CD4-positive, alpha-beta T cell (primary cell): Measurements from ENCODE around the gene TREML2. TPM values are rescaled to one million over a fixed set of nuclear protein-coding genes. Genes with fewer than 3 reads are reported as not detected.
"Not testable (repeated sequence)": the region's sequence is repeated elsewhere in the genome, so short reads cannot be mapped to it uniquely, and the experiment has no call there.

ENCODE experiments used
- ATAC-seq: fragments of 200-7000 bp; cut with Tn5 transposase; one replicate; pipeline ENCODE4 v1.10.0; 2022; ENCODE audit warnings: mild to moderate bottlenecking; ENCODE audit not compliant: poor library complexity
- CTCF ChIA-PET: fragments of 350-600 bp; sonication (Branson Sonifier 250); formaldehyde crosslinking; loops from one replicate; lab custom pipeline; 2021; ENCODE audit warnings: antibody characterized with exemption, inconsistent platforms; lab: Charles Lee
- POLR2A ChIA-PET: fragments of 350-600 bp; sonication (Branson Sonifier 250); formaldehyde crosslinking; loops from one replicate; lab custom pipeline; 2021; ENCODE audit warnings: antibody characterized with exemption, inconsistent platforms; lab: Charles Lee
- DNase-seq, 14 experiments: peaks; one replicate each; pipeline ENCODE4 v3.0.0-alpha.2; 2013 to 2020; ENCODE audit warnings: mixed read lengths in 2 of 14
- H3K27ac ChIP-seq, 2 donors: one replicate each; pipeline versions ENCODE4 v1.5.1 to v1.7.0; 2013; ENCODE audit warnings: low read length in 2 of 2, low read depth in 1 of 2, mild to moderate bottlenecking in 1 of 2
- H3K27me3 ChIP-seq, 2 experiments: 1 replicate in 1 of 2; 2 replicates in 1 of 2; pipeline versions ENCODE4 v1.6.1 to v1.7.0; 2013; ENCODE audit warnings: low read length in 2 of 2, control low read depth in 1 of 2, mild to moderate bottlenecking in 1 of 2, moderate library complexity in 1 of 2; ENCODE audit not compliant: insufficient read depth in 2 of 2, control insufficient read depth in 1 of 2
- H3K36me3 ChIP-seq: one replicate; pipeline ENCODE4 v1.6.1; 2013; ENCODE audit warnings: low read length, control low read depth; ENCODE audit not compliant: insufficient read depth
- H3K4me1 ChIP-seq: one replicate; pipeline ENCODE4 v1.6.1; 2013; ENCODE audit warnings: low read length, control low read depth; ENCODE audit not compliant: insufficient read depth
- H3K4me3 ChIP-seq: one replicate; pipeline ENCODE4 v1.5.1; 2013; ENCODE audit warnings: mild to moderate bottlenecking, low read length, moderate library complexity
- H3K9me3 ChIP-seq, 2 experiments: 1 replicate in 1 of 2; 2 replicates in 1 of 2; pipeline versions ENCODE4 v1.6.1 to v1.7.0; 2013; ENCODE audit warnings: low read length in 2 of 2, mild to moderate bottlenecking in 2 of 2, control low read depth in 1 of 2, moderate library complexity in 1 of 2; ENCODE audit not compliant: control insufficient read depth in 1 of 2, insufficient read depth in 1 of 2
- H3K27ac Mint-ChIP-seq: one replicate; pipeline ENCODE4 v1.8.0; 2020; ENCODE audit warnings: mixed read lengths
- H3K27me3 Mint-ChIP-seq: one replicate; pipeline ENCODE4 v1.8.0; 2021; ENCODE audit warnings: mixed read lengths
- H3K36me3 Mint-ChIP-seq: one replicate; pipeline ENCODE4 v1.8.0; 2021; ENCODE audit warnings: low read depth, mixed read lengths
- H3K4me1 Mint-ChIP-seq: one replicate; pipeline ENCODE4 v1.8.0; 2021; ENCODE audit warnings: low read depth, mixed read lengths
- H3K4me3 Mint-ChIP-seq: one replicate; pipeline ENCODE4 v1.8.0; 2020; ENCODE audit warnings: mild to moderate bottlenecking, mixed read lengths
- H3K9me3 Mint-ChIP-seq: one replicate; pipeline ENCODE4 v1.8.0; 2020; ENCODE audit warnings: mixed read lengths
- CTCF ChIP-seq: fragments of 200-600 bp; IDR thresholded peaks from one replicate; pipeline ENCODE4 v1.8.0; 2022; ENCODE audit warnings: antibody characterized with exemption, mild to moderate bottlenecking
- intact Hi-C, 2 experiments: fragments of 100-400 bp; cut with DNase I in 1 of 2; cut with micrococcal nuclease in 1 of 2; formaldehyde crosslinking; loops; one replicate each; pipeline versions ENCODE4 v1.15.1 to v1.9.0; 2023 to 2025; cut with DNase I, micrococcal nuclease
- total RNA-seq, 174 experiments: library from RNA in 2 of 174; stranded (reverse) in 2 of 174; gene quantifications; one replicate each; pipeline ENCODE4 v1.2.3 and lab custom pipeline; 2021 to 2026

Gene TREML2
- total RNA-seq, 2 experiments from 2014 or later = 0.78 to 0.91 TPM

GRCh38 chr6:41189967-41190366 is 11.0 kb downstream of the TREML2 start:
- Histone ChIP-seq H3K36me3 (peaks cover 6% of the 10 kb centered on the region), H3K27ac (no peak overlapping the region), H3K4me3 (no peak overlapping the region), H3K4me1 (peaks cover 45% of the 10 kb centered on the region), H3K27me3 (no peaks in the 10 kb centered on the region), H3K9me3 (peaks cover 4 to 8% of the 10 kb centered on the region in 2 experiments)
- Mint-ChIP-seq H3K36me3 (peaks cover 17% of the 10 kb centered on the region), H3K9me3 (no peaks in the 10 kb centered on the region), H3K4me3 (no peak overlapping the region), H3K4me1 (peaks cover 45% of the 10 kb centered on the region), H3K27me3 (no peaks in the 10 kb centered on the region), H3K27ac (no peak overlapping the region)
- TF ChIP-seq CTCF = no peak
- ChIA-PET CTCF (interaction anchor here (0.5 kb wide), 1 partner anchor 45 kb away, joined by 3 read pairs; no protein-coding TSS in a partner anchor), POLR2A (interaction anchor here (1.5 kb wide), 1 partner anchor 11 kb away, joined by 4 read pairs; the partner anchor contains the start of gene TREML2)
- intact Hi-C loops = loop anchor here (5.0 kb wide), 2 partner anchors 47 to 127 kb away; no protein-coding TSS in a partner anchor
- ATAC-seq (no peak), DNase-seq (no peak)

DNA sequence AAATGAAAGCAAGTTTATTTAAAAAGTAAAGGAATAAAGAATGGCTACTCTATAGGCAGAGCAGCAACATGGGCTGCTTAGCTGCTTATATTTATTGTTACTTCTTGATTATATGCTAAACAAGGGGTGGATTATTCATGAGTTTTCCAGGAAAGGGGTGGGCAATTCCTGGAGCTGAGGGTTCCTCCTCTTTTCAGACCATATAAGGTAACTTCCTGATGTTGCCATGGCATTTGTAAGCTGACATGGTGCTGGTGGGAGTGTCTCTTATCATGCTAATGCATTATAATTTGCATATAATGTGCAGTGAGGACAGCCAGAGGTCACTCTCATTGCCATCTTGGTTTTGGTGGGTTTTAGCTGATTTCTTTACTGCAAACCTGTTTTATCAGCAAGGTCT is 11.9 kb downstream of the TREML2 start:
- H3K36me3 Mint-ChIP-seq, H3K9me3 Mint-ChIP-seq, H3K27ac Mint-ChIP-seq, H3K4me3 Mint-ChIP-seq, ATAC-seq, H3K4me3 ChIP-seq, H3K27me3 Mint-ChIP-seq, intact Hi-C loops, DNase-seq, H3K9me3 ChIP-seq, H3K27ac ChIP-seq, CTCF ChIA-PET, H3K27me3 ChIP-seq, H3K36me3 ChIP-seq: not testable (repeated sequence)
- POLR2A ChIA-PET = interaction anchor here (1.5 kb wide), 1 partner anchor 11 kb away, joined by 4 read pairs; the partner anchor contains the start of gene TREML2
- H3K4me1 ChIP-seq = peaks cover 42% of the 10 kb centered on the region
- H3K4me1 Mint-ChIP-seq = peaks cover 41% of the 10 kb centered on the region

DNA sequence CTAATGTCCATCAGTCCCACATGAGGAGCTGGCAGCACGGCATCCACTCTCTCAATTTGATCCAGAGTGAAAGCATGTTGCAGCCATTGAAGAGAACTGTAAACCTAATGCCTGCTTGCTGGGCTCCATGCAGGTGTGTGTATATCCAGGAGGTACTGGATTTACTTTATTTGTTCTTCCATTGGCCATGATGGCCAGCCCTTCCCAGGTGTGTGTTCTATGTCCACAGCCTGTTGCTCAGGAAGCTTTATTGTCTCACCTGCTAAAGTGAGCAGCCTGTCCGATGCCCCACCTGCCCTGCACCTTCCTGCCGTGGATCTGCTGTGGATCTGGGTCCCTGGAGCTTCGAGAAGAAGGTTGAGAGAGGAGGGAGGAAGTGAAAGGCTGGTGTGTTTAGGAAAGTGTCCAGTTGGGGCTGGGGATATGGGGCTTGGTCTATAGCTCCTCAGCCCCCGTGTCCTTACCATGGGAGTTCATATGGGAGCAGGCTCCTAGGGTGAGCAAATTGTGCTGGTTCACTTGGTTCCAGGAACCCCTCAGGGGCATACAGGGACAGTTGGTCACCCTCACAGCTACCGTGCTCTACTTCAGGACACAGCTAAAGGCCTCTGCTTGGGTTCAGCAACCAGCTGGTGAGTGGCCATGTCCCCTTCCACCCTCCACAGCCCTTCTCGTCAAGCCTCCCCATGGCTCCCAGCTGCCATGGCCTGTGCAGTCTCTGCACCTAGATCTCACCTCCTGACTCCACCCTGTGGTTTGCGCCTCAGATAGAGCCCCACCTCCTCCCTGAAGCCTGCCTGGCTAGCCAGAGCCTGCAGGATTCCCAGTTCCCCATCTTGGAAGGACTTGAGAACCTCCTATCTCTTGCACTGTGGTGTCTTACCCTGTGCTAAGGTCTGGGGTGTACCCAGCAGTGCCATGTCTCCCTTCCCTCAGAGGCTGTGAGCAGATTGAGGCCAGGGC is 12.7 kb downstream of the TREML2 start:
- Mint-ChIP-seq H3K9me3 (no peaks in the 10 kb centered on the region), H3K36me3 (peaks cover 3% of the 10 kb centered on the region), H3K27ac (no peak overlapping the region), H3K4me3 (no peak overlapping the region), H3K4me1 (peaks cover 37% of the 10 kb centered on the region), H3K27me3 (no peaks in the 10 kb centered on the region)
- ChIA-PET CTCF (no interaction called here), POLR2A (interaction anchor here (1.5 kb wide), 1 partner anchor 12 kb away, joined by 4 read pairs; the partner anchor contains the start of gene TREML2)
- Histone ChIP-seq H3K27ac (no peak overlapping the region), H3K4me3 (no peak overlapping the region), H3K36me3 (no peaks in the 10 kb centered on the region), H3K4me1 (peaks cover 42% of the 10 kb centered on the region), H3K9me3 (peaks cover 4 to 8% of the 10 kb centered on the region in 2 experiments), H3K27me3 (no peaks in the 10 kb centered on the region)
- no peak for DNase-seq
- intact Hi-C loops = no loop called here
- no peak for TF ChIP-seq CTCF
- ATAC-seq = no peak
